ENCODE measurements around the gene RBFA. TPM values are rescaled to one million over a fixed set of nuclear protein-coding genes. Genes with fewer than 3 reads are reported as not detected.

Gene RBFA
- total and polyA plus RNA-seq, 2 of the 13 experiments (the other 11 are each of a cell fraction or from before 2014, with no cell fraction given), result 29.7 to 42.4 TPM

- TF ChIP-seq, protein P1, sequence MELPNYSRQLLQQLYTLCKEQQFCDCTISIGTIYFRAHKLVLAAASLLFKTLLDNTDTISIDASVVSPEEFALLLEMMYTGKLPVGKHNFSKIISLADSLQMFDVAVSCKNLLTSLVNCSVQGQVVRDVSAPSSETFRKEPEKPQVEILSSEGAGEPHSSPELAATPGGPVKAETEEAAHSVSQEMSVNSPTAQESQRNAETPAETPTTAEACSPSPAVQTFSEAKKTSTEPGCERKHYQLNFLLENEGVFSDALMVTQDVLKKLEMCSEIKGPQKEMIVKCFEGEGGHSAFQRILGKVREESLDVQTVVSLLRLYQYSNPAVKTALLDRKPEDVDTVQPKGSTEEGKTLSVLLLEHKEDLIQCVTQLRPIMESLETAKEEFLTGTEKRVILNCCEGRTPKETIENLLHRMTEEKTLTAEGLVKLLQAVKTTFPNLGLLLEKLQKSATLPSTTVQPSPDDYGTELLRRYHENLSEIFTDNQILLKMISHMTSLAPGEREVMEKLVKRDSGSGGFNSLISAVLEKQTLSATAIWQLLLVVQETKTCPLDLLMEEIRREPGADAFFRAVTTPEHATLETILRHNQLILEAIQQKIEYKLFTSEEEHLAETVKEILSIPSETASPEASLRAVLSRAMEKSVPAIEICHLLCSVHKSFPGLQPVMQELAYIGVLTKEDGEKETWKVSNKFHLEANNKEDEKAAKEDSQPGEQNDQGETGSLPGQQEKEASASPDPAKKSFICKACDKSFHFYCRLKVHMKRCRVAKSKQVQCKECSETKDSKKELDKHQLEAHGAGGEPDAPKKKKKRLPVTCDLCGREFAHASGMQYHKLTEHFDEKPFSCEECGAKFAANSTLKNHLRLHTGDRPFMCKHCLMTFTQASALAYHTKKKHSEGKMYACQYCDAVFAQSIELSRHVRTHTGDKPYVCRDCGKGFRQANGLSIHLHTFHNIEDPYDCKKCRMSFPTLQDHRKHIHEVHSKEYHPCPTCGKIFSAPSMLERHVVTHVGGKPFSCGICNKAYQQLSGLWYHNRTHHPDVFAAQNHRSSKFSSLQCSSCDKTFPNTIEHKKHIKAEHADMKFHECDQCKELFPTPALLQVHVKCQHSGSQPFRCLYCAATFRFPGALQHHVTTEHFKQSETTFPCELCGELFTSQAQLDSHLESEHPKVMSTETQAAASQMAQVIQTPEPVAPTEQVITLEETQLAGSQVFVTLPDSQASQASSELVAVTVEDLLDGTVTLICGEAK (IDR thresholded peaks at IDR 0.05), result no peak
- TF ChIP-seq, protein P1 (CRISPR knock-in tag; IDR thresholded peaks at IDR 0.05), result peak; percentile 76
- TF ChIP-seq PBX3 (CRISPR knock-in tag; IDR thresholded peaks at IDR 0.05; ENCODE audit: borderline replicate concordance), result peak; percentile 26; the same call in 1 of the 2 replicates
- TF ChIP-seq, protein P2, sequence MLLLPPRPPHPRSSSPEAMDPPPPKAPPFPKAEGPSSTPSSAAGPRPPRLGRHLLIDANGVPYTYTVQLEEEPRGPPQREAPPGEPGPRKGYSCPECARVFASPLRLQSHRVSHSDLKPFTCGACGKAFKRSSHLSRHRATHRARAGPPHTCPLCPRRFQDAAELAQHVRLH (CRISPR knock-in tag; IDR thresholded peaks at IDR 0.05; ENCODE audit: borderline replicate concordance, low read depth), result peak; percentile 27; the same call in 1 of the 2 replicates
- TF ChIP-seq, protein P3, sequence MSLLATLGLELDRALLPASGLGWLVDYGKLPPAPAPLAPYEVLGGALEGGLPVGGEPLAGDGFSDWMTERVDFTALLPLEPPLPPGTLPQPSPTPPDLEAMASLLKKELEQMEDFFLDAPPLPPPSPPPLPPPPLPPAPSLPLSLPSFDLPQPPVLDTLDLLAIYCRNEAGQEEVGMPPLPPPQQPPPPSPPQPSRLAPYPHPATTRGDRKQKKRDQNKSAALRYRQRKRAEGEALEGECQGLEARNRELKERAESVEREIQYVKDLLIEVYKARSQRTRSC (CRISPR knock-in tag; IDR thresholded peaks at IDR 0.05; ENCODE audit: low read depth), result 0 out of 2 replicates have a peak, but pooled peaks have one; percentile 38
- no peak for TF ChIP-seq NFIB (CRISPR knock-in tag; IDR thresholded peaks at IDR 0.05; ENCODE audit: borderline replicate concordance)
- no peak for TF ChIP-seq ZNF737 (CRISPR knock-in tag; IDR thresholded peaks at IDR 0.05; ENCODE audit: borderline replicate concordance)
- 0 out of 2 replicates have a peak, but pooled peaks have one; percentile 48 for TF ChIP-seq TOPORS (CRISPR knock-in tag; IDR thresholded peaks at IDR 0.05)
- TF ChIP-seq ZSCAN25 (CRISPR knock-in tag; IDR thresholded peaks at IDR 0.05), result no peak
- 0 out of 2 replicates have a peak, but pooled peaks have one; percentile 39 for TF ChIP-seq ZMYM4 (CRISPR knock-in tag; IDR thresholded peaks at IDR 0.05)
- peak; percentile 35; the same call in 1 of the 2 replicates for TF ChIP-seq MXD4 (CRISPR knock-in tag; IDR thresholded peaks at IDR 0.05)
- TF ChIP-seq AHR (CRISPR knock-in tag; IDR thresholded peaks at IDR 0.05), result peak; percentile 13; the same call in 1 of the 2 replicates
- TF ChIP-seq, protein P4, sequence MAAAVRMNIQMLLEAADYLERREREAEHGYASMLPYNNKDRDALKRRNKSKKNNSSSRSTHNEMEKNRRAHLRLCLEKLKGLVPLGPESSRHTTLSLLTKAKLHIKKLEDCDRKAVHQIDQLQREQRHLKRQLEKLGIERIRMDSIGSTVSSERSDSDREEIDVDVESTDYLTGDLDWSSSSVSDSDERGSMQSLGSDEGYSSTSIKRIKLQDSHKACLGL (CRISPR knock-in tag; IDR thresholded peaks at IDR 0.05), result peak; percentile 92
- peak; percentile 17 for TF ChIP-seq YY1 (IDR thresholded peaks at IDR 0.05; ENCODE audit: insufficient read depth, insufficient replicate concordance, low read depth, low read length)
- peak; percentile 59; the same call in 1 of the 2 replicates for TF ChIP-seq KLF12 (CRISPR knock-in tag; IDR thresholded peaks at IDR 0.05; ENCODE audit: borderline replicate concordance)
- peak; percentile 37 for TF ChIP-seq RAD21 (CRISPR knock-in tag; IDR thresholded peaks at IDR 0.05)
These were observed 46.2 kb upstream of the RBFA start (continued) for GRCh38 chr18:79988071-79988450.

All from HepG2 (cell line).